HG03558 (cell line): ENCODE measurements around the gene MTTP.

Experiments used
- ATAC-seq: cut with Tn5 transposase; IDR thresholded peaks from one replicate; pipeline ENCODE4 v1.9.1; 2021; ENCODE audit warnings: moderate number of reproducible peaks; ENCODE audit not compliant: unreplicated experiment; ENCODE audit errors: extremely low read depth

MTTP gene

GRCh38 chr4:99591757-99592156 lies 17.1 kb downstream of the MTTP start:
- no peak for ATAC-seq

- no peak for ATAC-seq
Observed at GRCh38 chr4:99593781-99594641, 19.4 kb downstream of the MTTP start.

GRCh38 chr4:99594818-99595217 lies 20.2 kb downstream of the MTTP start:
- ATAC-seq: no peak

DNA sequence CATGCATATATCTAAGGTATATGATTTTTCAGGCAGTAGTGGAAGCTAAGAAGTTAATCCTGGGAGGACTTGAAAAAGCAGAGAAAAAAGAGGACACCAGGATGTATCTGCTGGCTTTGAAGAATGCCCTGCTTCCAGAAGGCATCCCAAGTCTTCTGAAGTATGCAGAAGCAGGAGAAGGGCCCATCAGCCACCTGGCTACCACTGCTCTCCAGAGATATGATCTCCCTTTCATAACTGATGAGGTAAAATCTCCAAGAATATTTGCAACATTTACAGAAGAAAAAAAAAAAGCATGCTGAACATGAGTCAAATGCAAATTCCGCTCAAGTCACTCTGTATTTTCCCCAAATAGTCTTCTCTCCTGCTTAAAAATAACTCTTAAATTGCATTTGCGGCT lies 32.1 kb downstream of the MTTP start:
- no peak for ATAC-seq

DNA sequence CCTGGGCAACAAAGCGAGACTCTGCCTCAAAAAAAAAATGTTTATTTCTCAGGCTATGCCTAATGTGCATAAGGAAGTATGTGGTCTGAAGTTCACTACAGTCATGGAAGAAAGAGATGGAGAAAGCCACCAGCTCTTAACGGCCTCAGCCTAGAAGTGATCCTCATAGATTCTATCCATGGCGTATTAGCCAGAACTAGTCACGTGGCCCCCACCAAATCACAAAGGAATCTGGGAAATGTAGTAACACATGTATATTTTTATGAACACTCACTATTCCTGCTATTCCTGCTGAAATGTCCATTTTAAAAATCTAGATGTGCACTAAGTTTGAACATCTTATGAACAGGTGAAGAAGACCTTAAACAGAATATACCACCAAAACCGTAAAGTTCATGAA lies 33.8 kb downstream of the MTTP start:
- no peak for ATAC-seq

- ATAC-seq: no peak
Observed at GRCh38 chr4:99610605-99611175, 36.1 kb downstream of the MTTP start.

GRCh38 chr4:99612281-99612680 lies 37.7 kb downstream of the MTTP start:
- ATAC-seq: no peak

DNA sequence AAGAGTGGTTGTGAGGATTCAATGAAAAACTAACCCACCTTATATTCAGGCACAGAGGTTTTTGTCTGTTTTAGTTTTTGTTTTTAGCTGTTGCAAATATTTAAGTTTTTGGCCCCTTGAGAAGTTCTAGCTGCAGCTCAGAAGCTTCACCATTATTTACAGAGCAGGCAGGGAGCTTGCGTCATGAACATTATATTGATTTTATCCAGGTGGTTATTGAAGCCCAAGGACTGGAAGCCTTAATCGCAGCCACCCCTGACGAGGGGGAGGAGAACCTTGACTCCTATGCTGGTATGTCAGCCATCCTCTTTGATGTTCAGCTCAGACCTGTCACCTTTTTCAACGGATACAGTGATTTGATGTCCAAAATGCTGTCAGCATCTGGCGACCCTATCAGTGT lies 38.1 kb downstream of the MTTP start:
- ATAC-seq: no peak

GRCh38 chr4:99614491-99614890 lies 39.9 kb downstream of the MTTP start:
- no peak for ATAC-seq

DNA sequence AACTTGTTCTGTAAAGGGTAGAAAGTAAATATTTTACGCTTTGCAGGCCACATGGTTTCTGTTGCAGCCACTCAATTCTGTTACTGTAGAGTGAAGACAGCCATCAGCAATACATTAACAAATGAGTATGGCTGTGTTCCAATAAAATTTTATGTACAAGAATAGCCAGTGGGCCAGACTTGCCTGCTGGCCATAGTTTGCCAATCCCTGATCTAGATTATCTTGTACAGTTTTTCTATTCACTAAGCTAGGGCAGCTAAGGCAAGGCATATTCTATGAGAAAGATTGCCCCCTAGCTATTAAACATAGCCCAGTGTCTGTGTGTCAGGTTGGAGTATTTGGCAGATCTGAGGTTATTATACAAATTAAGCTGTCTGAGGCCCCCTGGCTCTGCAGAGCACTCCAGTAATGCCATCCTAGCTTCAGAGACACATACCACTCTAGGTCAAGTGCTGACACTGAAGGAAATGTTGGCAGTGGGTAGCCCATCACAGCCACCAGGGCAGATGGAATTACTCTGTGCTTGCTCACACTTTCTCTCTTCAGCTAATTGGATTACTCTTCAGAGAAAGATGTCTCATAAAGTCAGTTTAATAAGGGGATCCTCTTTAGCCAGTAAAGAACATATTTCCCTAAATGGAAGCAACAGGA lies 40.7 kb downstream of the MTTP start:
- no peak for ATAC-seq

DNA sequence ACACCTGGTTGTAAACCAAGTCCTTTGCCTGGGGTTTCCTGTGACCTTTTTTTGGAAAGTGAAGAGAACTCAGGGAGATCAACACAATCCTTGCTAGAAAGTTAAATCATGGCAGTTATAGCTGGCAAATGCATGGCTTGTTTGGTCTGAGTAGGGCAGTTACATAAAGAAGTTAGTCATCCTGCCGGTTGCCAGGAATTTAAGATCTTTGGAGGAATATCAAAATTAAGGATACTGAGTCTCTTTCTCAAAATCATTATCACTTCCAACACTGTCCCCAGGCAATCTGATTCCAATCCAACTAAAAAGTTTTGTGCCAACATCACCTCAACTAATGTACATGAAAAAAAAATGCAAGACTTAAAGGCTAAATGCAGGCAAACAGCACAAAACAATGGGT lies 42.8 kb downstream of the MTTP start:
- ATAC-seq: no peak

DNA sequence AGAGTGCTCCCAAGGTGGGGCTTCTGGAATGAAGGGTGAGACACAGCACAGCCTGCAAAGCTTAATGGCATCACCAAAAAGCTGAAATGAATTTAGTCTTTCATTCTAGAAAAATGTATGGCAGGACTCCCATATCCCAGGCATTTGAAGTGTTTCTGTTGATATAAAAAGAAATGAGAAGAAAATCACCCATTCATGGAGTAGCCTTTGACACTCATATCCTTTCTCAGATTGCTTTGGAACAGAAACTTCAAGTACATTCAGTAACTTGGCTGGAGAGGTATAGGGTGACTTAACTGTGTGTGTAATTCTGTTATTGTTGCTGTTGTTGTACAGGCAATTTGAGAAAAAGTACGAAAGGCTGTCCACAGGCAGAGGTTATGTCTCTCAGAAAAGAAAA lies 47.7 kb downstream of the MTTP start:
- no peak for ATAC-seq

DNA sequence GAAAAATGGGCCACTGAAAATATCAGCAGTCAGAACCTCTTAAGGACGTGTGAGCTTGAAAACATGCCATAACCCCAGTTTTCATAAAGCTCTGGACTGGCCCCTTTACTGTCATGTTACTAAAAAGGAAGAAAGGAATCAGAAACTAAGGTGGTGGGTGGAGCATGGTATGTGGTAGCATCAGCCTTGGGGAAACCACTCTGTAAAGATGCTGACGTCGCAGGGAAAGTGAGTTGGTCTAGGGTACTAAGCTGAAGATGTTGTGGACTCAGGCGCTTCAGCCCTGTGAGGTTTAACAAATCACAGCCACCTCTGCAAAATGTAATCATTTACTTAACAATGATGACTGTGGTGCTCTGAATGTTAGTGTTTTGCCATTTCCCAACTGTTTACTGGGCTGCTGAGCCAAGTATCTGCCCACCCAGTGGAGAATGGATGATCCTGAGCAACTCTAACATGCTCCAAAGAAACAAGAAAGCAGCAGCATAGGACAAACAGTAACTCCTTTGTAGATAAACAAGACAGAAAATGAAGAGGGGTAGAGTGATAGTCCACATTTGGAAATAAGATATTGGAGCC lies 49.6 kb downstream of the MTTP start:
- ATAC-seq: no peak

DNA sequence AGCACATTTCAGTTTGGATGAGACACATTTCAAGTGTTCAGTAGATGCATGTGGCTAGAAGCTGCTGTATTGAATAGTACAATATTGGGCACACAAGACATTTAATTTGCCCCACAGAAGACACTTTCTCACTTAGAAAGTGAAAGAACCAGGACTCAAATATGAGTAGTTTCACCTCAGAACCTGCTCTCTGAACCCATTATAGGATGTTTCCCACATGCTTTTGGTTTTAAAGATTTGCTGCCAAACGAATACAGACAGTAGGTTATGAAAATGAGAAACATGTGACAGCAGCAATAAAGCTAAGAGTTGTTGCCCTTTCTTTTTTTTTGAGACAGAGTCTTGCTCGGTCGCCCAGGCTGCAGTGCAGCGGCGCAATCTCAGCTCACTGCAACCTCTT lies 50.7 kb downstream of the MTTP start:
- no peak for ATAC-seq

DNA sequence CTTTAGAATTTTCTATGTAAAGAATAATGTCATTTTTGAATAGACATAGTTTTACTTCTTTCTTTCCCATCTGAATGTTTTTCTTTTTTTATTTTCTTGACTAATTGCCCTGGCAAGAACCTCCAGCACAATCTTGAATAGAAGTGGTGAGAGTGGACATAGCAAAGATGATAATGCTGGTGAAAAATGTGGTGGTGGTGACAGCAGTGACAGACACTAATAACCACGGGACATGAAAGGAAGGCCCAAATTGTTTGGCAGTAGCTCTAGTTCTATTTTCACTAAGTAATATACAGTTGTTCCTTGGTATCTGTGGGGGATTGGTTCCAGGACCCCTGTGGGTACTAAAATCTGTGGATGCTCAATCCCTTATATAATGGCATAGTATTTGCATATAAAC lies 53.4 kb downstream of the MTTP start:
- ATAC-seq: no peak

GRCh38 chr4:99629962-99630554 lies 55.4 kb downstream of the MTTP start:
- ATAC-seq: no peak

GRCh38 chr4:99630857-99631360 lies 56.3 kb downstream of the MTTP start:
- ATAC-seq: no peak

DNA sequence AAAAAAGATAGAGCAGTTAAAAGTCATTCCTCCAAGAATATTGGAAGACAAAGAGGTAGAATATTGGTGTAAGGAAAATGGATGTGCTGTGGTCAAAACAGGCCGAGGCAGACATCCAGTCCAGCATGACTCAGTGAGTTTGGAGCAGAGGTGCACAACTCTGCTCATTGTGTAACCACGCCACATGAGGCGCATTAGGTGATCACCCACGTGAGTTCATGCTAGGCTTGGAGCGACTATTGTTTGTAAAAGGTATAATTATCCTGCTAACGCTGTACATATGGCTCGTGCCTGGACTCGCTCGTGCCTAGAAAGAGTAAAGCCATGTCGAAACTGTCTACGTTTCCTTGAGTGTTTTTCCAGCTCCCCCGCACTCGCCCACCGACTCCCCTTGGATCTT lies 59.1 kb downstream of the MTTP start:
- ATAC-seq: no peak

- ATAC-seq: no peak
Observed at GRCh38 chr4:99634742-99635360, 60.2 kb downstream of the MTTP start.

DNA sequence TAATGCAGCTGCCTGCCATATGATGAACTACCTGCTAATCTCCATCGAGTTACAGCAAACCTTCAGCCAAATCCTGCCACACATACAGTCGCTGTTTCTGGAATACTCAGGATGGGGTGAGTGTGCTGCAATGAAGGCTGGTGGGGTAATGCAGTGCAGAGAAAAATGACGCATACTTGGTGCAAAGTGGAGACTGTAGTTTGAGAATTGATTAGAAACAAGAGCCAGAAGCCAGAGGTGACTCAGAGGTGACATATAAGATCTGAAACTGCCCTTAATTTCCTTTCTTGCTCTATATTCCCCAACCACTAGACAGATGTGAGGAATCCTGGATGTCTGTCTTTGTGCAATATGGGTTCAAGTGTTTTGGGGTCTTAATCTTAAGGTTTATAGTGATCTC lies 61.0 kb downstream of the MTTP start:
- no peak for ATAC-seq
